ENCODE measurements around the gene MRPL40. TPM values are rescaled to one million over a fixed set of nuclear protein-coding genes. Genes with fewer than 3 reads are reported as not detected.

The MRPL40 gene
- total and polyA plus RNA-seq, 2 of the 13 experiments (the other 11 are each of a cell fraction or from before 2014, with no cell fraction given) = 42.7 to 79.7 TPM

DNA sequence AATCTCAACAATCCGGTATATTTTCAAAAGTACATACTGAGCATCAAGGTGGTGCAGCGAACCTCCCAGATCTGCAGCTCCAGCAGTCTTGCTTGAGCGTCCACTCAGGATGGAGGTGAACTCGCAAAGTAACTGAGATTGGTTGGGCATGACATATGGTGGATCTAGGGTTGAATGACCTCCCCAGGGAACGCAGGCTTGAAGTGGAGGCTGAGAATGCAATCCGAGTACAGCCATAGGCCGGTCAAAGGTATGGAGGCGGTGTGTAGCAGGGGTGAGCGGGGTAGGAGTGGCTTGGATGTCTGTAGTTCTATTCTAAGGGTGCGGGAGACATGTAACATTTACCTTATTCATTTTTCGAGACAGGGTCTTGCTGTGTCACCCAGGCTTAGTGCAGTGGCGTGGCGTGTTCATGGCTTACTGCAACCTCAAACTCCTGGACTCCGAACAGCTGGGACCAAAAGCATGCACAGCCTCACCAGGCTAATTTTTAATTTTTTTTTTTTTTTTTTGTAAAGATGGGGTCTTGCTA is 15.8 kb downstream of the MRPL40 start:
- TSS peak; percentile 68 for BruUV-seq (replicated peaks)
- Histone ChIP-seq H3K9me3 (ENCODE audit: low read length) (no peaks in the 10 kb centered on the region), H3K4me3 (replicated peaks in 1 of 3; ENCODE audit: insufficient read depth in 1 of 3, low read depth in 2 of 3, low read length in 3 of 3) (peak overlapping the region; percentile 70 to 86 (median 81)), H2AFZ (ENCODE audit: low read length) (peak overlapping the region; percentile 37), H4K20me1 (ENCODE audit: insufficient read depth, low read length) (no peaks in the 10 kb centered on the region), H3K4me2 (ENCODE audit: low read depth, low read length) (peak overlapping the region; percentile 96), H3K9ac (ENCODE audit: insufficient read depth, low read depth, low read length) (peak overlapping the region; percentile 93), H3K27me3 (ENCODE audit: control insufficient read depth in 1 of 2, insufficient read depth in 2 of 2, low read length in 2 of 2) (no peaks in the 10 kb centered on the region; a peak in 1 of 5 replicates), H3K36me3 (replicated peaks in 1 of 2; ENCODE audit: control insufficient read depth in 1 of 2, insufficient read depth in 2 of 2, low read length in 2 of 2) (peaks cover 8 to 43% of the 10 kb centered on the region in 2 experiments), H3K27ac (ENCODE audit: extremely low read length, insufficient read depth, low read length) (peak overlapping the region; percentile 84), H3K4me1 (ENCODE audit: insufficient read depth, low read length) (peaks cover 40% of the 10 kb centered on the region), H3K79me2 (ENCODE audit: insufficient read depth, low read length) (peaks cover 36% of the 10 kb centered on the region)
- in situ Hi-C loops (cut with HindIII; ENCODE audit: extremely low pct_ligation_motif_present, low pct_unique_long_range_greater_than_20kb) (no loop called here), intact Hi-C loops (cut with micrococcal nuclease; ENCODE audit: unreplicated experiment) (no loop called here)
- ATAC-seq (peak; percentile 80), DNase-seq (ENCODE audit: low spot score) (peak; percentile 55), FAIRE-seq (peak; percentile 49)
- CTCF ChIA-PET (ENCODE audit: low intra/inter-chr PET ratio, low total read pairs) = no interaction called here
- POLR2A ChIA-PET = interaction anchor here (1.3 to 3.4 kb wide), 5 partner anchors 16 to 304 kb away, joined by 3 to 23 read pairs (median 4); partner anchors contain the start of genes CDC45, ESS2, HIRA and MRPL40
- 37% methylated on average over 14 of the region's 14 CpGs for WGBS (ENCODE audit: low lambda C conversion rate)
- TF ChIP-seq ISX (CRISPR knock-in tag; conservative IDR thresholded peaks at IDR 0.05) (no peak), PITX1 (CRISPR knock-in tag; IDR thresholded peaks at IDR 0.05) (0 out of 2 replicates have a peak, but pooled peaks have one; percentile 18), CREB1 (IDR thresholded peaks at IDR 0.05) (no peak), CREB1 (CRISPR knock-in tag; IDR thresholded peaks at IDR 0.05) (peak; percentile 50; the same call in 1 of the 2 replicates), ZNF44 (CRISPR knock-in tag; IDR thresholded peaks at IDR 0.05) (0 out of 2 replicates have a peak, but pooled peaks have one; percentile 66), FOXM1 (CRISPR knock-in tag; IDR thresholded peaks at IDR 0.05) (no peak), YEATS2 (CRISPR knock-in tag; IDR thresholded peaks at IDR 0.05; ENCODE audit: borderline replicate concordance) (no peak), ZNF543 (CRISPR knock-in tag; IDR thresholded peaks at IDR 0.05) (peak; percentile 6; the same call in 1 of the 2 replicates), TGIF2 (CRISPR knock-in tag; IDR thresholded peaks at IDR 0.05) (no peak), ZBTB3 (CRISPR knock-in tag; IDR thresholded peaks at IDR 0.05; ENCODE audit: borderline replicate concordance, low read depth) (no peak), NPAS2 (CRISPR knock-in tag; IDR thresholded peaks at IDR 0.05; ENCODE audit: borderline replicate concordance) (no peak), RXRA (CRISPR knock-in tag; IDR thresholded peaks at IDR 0.05) (peak; percentile 69; the same call in 1 of the 2 replicates), ZNF225 (CRISPR knock-in tag; IDR thresholded peaks at IDR 0.05) (no peak), MBNL3 (CRISPR knock-in tag; conservative IDR thresholded peaks at IDR 0.05) (no peak), ZNF607 (CRISPR knock-in tag; IDR thresholded peaks at IDR 0.05; ENCODE audit: borderline replicate concordance) (no peak), HES4 (CRISPR knock-in tag; IDR thresholded peaks at IDR 0.05; ENCODE audit: borderline replicate concordance) (no peak), MYC (CRISPR knock-in tag; IDR thresholded peaks at IDR 0.05; ENCODE audit: borderline replicate concordance) (no peak), ZNF773 (CRISPR knock-in tag; IDR thresholded peaks at IDR 0.05; ENCODE audit: borderline replicate concordance) (no peak), SRSF4 (IDR thresholded peaks at IDR 0.05; ENCODE audit: low read depth, low read length, poor library complexity, severe bottlenecking) (no peak), PAWR (CRISPR knock-in tag; IDR thresholded peaks at IDR 0.05; ENCODE audit: borderline replicate concordance) (no peak), ZC3H13 (CRISPR knock-in tag; IDR thresholded peaks at IDR 0.05) (0 out of 2 replicates have a peak, but pooled peaks have one; percentile 52)
- TF ChIP-seq, protein P1, sequence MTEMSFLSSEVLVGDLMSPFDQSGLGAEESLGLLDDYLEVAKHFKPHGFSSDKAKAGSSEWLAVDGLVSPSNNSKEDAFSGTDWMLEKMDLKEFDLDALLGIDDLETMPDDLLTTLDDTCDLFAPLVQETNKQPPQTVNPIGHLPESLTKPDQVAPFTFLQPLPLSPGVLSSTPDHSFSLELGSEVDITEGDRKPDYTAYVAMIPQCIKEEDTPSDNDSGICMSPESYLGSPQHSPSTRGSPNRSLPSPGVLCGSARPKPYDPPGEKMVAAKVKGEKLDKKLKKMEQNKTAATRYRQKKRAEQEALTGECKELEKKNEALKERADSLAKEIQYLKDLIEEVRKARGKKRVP (CRISPR knock-in tag; IDR thresholded peaks at IDR 0.05) = no peak
- TF ChIP-seq, protein P2, sequence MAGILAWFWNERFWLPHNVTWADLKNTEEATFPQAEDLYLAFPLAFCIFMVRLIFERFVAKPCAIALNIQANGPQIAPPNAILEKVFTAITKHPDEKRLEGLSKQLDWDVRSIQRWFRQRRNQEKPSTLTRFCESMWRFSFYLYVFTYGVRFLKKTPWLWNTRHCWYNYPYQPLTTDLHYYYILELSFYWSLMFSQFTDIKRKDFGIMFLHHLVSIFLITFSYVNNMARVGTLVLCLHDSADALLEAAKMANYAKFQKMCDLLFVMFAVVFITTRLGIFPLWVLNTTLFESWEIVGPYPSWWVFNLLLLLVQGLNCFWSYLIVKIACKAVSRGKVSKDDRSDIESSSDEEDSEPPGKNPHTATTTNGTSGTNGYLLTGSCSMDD (CRISPR knock-in tag; IDR thresholded peaks at IDR 0.05) = no peak
- TF ChIP-seq, protein P3, sequence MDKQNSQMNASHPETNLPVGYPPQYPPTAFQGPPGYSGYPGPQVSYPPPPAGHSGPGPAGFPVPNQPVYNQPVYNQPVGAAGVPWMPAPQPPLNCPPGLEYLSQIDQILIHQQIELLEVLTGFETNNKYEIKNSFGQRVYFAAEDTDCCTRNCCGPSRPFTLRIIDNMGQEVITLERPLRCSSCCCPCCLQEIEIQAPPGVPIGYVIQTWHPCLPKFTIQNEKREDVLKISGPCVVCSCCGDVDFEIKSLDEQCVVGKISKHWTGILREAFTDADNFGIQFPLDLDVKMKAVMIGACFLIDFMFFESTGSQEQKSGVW (CRISPR knock-in tag; IDR thresholded peaks at IDR 0.05; ENCODE audit: borderline replicate concordance) = no peak
